ENCODE measurements around the gene IFIT2.
"Not testable (repeated sequence)": the region's sequence is repeated elsewhere in the genome, so short reads cannot be mapped to it uniquely, and the experiment has no call there.

Gene IFIT2

DNA sequence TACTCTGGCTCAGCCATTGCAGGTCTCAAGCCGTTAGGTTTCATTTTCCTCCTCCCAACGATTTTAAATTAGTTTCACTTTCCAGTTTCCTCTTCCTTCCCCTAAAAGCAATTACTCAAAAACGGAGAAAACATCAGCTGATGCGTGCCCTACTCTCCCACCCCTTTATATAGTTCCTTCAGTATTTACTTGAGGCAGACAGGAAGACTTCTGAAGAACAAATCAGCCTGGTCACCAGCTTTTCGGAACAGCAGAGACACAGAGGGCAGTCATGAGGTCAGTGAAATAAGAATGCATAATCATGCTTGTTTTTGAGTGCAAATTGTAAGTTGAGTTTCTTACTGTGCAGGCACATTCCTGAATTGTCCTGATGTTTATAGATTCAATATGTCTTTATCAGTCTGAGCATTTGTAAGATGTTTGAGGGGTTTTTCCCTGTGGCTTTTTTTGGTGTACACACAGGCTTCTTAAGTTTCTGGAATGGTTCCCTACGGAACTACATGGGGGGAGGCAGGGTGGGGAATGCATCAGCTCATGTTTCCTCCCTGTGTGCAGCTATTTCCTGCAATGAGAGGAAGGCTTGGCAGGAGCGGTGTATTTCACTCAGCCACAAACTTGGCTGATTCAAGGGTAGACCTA lies 26.1 kb downstream of the IFIT2 start, which contains the start of gene IFIT3:
TSS of gene IFIT3 (plus strand) at position 195 of the 639 bp plus-strand sequence. CDS start at position 272, 77 bp downstream.
- Histone ChIP-seq H4K20me1 (no peaks in the 10 kb centered on the region; a peak in 1 of 22 replicates), H3K4me2 (peak within 1 kb of the TSS; percentile 84 to 98 (median 93)), H3K9me3 (replicated peaks in 1 of 11) (peaks cover 3 to 19% (median 14%) of the 10 kb centered on the region in 11 experiments; a peak in 15 of 22 replicates), H3K4me1 (peaks cover 55 to 65% (median 58%) of the 10 kb centered on the region in 10 experiments), H3K36me3 (no peaks in the 10 kb centered on the region), H3K27me3 (no peaks in the 10 kb centered on the region), H3K9ac (peak within 1 kb of the TSS; percentile 61 to 81 (median 73)), H3K27ac (peak within 1 kb of the TSS; percentile 36 to 91 (median 85); a peak in 21 of 22 replicates), H3K4me3 (peak within 1 kb of the TSS; percentile 47 to 67 (median 56))
- TF ChIP-seq Cebpa-rat (IDR thresholded peaks at IDR 0.05), result no peak; a peak in 1 of 22 replicates

DNA sequence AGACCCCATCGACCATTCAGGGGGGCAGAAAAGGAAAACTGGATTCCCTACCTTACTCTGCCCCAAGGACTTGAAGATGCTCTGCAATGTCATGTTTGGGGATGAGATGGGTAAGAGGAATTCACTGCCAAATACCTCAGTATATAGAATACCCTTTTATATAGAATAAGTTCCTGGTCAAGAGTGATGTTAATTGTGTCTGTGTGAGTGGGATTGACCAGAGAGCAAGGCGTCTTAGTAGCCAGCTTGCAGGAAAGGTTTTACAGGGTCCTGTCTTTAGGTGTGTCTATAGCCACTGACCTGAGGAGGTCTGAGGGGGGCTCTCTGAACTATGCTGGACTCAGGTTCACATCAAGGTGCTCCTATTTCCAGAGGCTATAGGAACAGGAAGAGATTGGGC lies 27.3 kb downstream of the IFIT2 start:
- Histone ChIP-seq H3K27ac (peak overlapping the region in 9 of 11 experiments; percentile 18 to 91 (median 85); a peak in 17 of 22 replicates), H3K9me3 (replicated peaks in 1 of 11) (peaks cover under 1 to 12% (median 7%) of the 10 kb centered on the region in 11 experiments; a peak in 12 of 22 replicates), H3K4me3 (peak overlapping the region in 9 of 10 experiments; percentile 47 to 67 (median 55); a peak in 17 of 20 replicates), H3K27me3 (no peaks in the 10 kb centered on the region), H4K20me1 (peaks cover 0 to 4% (median 0%) of the 10 kb centered on the region in 11 experiments; a peak in 2 of 22 replicates), H3K4me1 (peaks cover 67 to 78% (median 70%) of the 10 kb centered on the region in 10 experiments), H3K36me3 (no peaks in the 10 kb centered on the region), H3K9ac (peak overlapping the region in 9 of 11 experiments; percentile 16 to 81 (median 73); a peak in 9 of 22 replicates), H3K4me2 (peak overlapping the region; percentile 84 to 98 (median 93))
- TF ChIP-seq Cebpa-rat (IDR thresholded peaks at IDR 0.05), result no peak

DNA sequence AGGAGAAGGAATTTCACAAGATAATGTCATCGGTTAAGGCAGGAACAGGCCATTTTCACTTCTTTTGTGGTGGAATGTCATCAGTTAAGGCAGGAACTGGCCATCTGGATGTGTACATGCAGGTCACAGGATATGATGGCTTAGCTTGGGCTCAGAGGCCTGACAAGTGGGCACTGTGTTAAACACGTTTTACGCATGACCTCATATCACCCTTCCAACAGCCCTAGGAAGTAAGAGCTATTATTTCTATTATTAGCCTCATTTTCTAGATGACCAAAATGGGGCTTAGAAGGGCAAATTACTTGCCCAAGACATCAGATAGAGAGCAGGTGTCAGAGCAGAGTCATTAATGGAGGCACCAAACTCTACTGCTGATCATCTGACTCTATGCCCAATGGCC lies 28.2 kb downstream of the IFIT2 start:
- H3K9ac ChIP-seq; H3K36me3 ChIP-seq; H3K9me3 ChIP-seq (replicated peaks in 1 of 11); H4K20me1 ChIP-seq; H3K27me3 ChIP-seq: not testable (repeated sequence)
- peak overlapping the region in 8 of 11 experiments; percentile 1 to 91 (median 78); a peak in 10 of 22 replicates for H3K27ac ChIP-seq
- peak overlapping the region; percentile 84 to 98 (median 93) for H3K4me2 ChIP-seq
- H3K4me3 ChIP-seq, result peak overlapping the region in 1 of 10 experiments; percentile 53; a peak in 1 of 20 replicates
- H3K4me1 ChIP-seq, result peaks cover 74 to 86% (median 79%) of the 10 kb centered on the region in 10 experiments

DNA sequence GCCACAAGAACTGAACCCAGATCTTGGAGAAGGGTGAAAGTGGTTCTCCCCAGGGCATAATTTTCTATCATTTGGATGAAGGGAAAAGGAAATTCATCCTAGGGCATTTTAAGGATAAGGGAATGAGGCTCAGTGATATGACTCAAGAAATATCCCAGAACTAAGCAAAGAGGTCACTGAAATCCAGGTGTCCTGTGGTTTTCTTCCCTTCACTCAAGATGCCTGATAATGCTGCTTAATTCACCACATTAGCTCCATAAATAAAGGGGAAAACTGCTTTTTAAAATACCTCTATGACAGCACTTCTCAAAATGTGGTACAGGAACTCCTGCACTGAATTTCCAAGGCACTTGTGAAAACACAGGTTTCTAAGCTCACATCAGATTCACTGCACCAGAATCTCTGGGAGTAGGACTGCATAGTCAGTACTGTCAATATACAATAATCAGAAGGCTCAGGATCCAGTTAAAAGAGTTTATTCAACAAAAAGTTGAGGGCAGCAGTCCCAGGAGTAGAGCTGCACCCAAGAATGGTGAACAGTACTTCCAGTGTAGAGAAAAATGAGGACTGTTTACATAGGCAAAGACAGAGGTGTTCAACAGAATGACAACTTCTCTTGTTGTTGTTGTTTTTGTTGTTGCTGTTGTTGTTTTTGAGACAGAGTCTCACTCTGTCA lies 28.8 kb downstream of the IFIT2 start:
- Histone ChIP-seq H3K9ac (no peak overlapping the region), H3K4me2 (peak overlapping the region; percentile 84 to 98 (median 93)), H4K20me1 (peaks cover 0 to 4% (median 0%) of the 10 kb centered on the region in 11 experiments; a peak in 2 of 22 replicates), H3K27me3 (no peaks in the 10 kb centered on the region), H3K4me1 (peaks cover 74 to 88% (median 82%) of the 10 kb centered on the region in 10 experiments), H3K9me3 (replicated peaks in 1 of 11) (no peaks in the 10 kb centered on the region; a peak in 1 of 22 replicates), H3K4me3 (peak overlapping the region in 1 of 10 experiments; percentile 53; a peak in 1 of 20 replicates), H3K36me3 (peaks cover 0 to 3% (median 0%) of the 10 kb centered on the region in 11 experiments; a peak in 1 of 22 replicates), H3K27ac (peak overlapping the region in 8 of 11 experiments; percentile 74 to 91 (median 80); a peak in 11 of 22 replicates)
- TF ChIP-seq Cebpa-rat (IDR thresholded peaks at IDR 0.05), result no peak

DNA sequence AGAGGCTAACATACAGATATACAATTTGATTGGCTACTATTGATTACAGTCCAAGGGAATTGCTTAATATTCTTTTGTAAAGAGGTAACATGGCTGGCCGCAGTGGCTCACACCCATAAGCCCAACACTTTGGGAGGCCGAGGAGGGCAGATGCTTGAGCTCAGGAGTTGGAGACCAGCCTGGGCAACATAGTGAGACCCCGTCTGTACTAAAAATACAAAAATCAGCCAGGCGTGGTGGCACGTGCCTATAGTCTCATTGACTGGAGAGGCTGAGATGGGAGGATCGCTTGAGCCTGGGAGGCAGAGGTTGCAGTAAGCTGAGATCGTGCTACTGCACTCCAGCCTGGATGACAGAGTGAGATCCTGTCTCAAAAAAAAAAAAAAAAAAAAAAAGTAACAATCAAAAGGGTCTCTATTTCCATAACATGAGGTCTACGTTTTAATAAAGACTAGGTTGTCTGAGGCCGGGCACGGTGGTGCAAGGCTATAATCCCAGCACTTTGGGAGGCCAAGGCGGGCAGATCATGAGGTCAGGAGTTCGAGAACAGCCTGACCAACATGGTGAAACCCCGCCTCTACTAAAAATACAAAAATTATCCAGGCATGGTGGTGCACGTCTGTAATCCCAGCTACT lies 29.8 kb downstream of the IFIT2 start:
- peak overlapping the region in 10 of 11 experiments; percentile 29 to 91 (median 78); a peak in 18 of 22 replicates for H3K27ac ChIP-seq
- H3K27me3 ChIP-seq; H3K9me3 ChIP-seq (replicated peaks in 1 of 11); H4K20me1 ChIP-seq; H3K36me3 ChIP-seq: not testable (repeated sequence)
- peak overlapping the region in 10 of 11 experiments; percentile 60 to 78 (median 72); a peak in 14 of 22 replicates for H3K9ac ChIP-seq
- peak overlapping the region; percentile 84 to 98 (median 93) for H3K4me2 ChIP-seq
- peaks cover 74 to 93% (median 83%) of the 10 kb centered on the region in 10 experiments for H3K4me1 ChIP-seq
- H3K4me3 ChIP-seq, result peak overlapping the region; percentile 49 to 68 (median 60); a peak in 19 of 20 replicates

DNA sequence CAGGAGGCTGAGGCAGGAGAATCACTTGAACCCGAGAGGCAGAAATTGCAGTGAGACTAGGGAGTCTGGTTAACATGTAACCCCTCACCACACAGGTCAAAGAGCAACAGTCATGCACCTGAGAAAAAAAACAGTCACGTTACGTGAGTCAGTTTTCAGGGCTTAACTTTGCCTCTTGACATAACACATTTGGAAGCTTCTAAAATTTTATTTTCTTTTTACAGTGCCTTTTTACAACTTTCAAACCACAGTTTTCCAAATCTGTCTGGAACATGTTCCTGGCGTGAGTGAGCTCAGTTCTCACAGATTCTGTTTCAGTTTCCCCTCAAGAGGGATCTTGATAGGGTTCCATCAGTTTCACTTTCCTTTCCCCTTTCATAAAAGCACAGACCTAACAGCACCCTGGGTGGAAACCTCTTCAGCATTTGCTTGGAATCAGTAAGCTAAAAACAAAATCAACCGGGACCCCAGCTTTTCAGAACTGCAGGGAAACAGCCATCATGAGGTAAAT lies 30.3 kb downstream of the IFIT2 start:
- Histone ChIP-seq H3K4me2 (peak overlapping the region; percentile 84 to 98 (median 93)), H3K9ac (peak overlapping the region; percentile 60 to 78 (median 72); a peak in 20 of 22 replicates), H3K27me3 (no peaks in the 10 kb centered on the region), H3K9me3 (replicated peaks in 1 of 11) (0 out of 22 replicates have a peak, but pooled peaks cover 0 to under 1% (median 0%) of the 10 kb centered on the region in 11 experiments), H3K36me3 (peaks cover 0 to 12% (median 4%) of the 10 kb centered on the region in 11 experiments; a peak in 11 of 22 replicates), H3K4me1 (peaks cover 68 to 93% (median 78%) of the 10 kb centered on the region in 10 experiments), H3K27ac (peak overlapping the region; percentile 29 to 91 (median 78); a peak in 20 of 22 replicates), H4K20me1 (peaks cover 0 to 4% (median 0%) of the 10 kb centered on the region in 11 experiments; a peak in 2 of 22 replicates), H3K4me3 (peak overlapping the region; percentile 49 to 68 (median 60))
- no peak for TF ChIP-seq Cebpa-rat (IDR thresholded peaks at IDR 0.05)

DNA sequence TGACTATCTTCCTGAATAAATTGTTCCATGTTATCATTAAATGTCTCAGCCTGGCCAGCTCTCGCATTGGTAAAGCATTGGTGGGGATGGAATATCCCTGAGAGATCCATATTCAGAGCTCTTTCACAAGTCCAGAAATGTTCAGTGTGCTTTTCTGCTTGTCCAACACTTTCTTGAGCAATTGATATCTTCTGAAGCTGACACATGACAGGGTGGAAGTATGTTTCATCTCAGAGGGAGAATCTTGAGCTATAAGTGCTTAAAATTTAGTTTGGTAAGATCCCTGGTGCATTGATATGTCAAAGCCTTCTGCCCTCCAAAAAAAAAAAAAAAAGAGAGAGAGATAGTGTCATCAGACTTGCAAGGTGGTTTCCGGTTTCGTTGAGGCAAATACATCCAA lies 33.4 kb downstream of the IFIT2 start:
- Histone ChIP-seq H3K4me1 (peaks cover 43 to 75% (median 51%) of the 10 kb centered on the region in 10 experiments), H3K9me3 (replicated peaks in 1 of 11) (peaks cover 0 to 19% (median 4%) of the 10 kb centered on the region in 11 experiments; a peak in 10 of 22 replicates), H3K36me3 (peaks cover 30 to 42% (median 34%) of the 10 kb centered on the region in 11 experiments), H3K27ac (no peak overlapping the region; a peak in 1 of 22 replicates), H4K20me1 (peaks cover 0 to 4% (median 0%) of the 10 kb centered on the region in 11 experiments; a peak in 2 of 22 replicates), H3K4me2 (peak overlapping the region in 8 of 11 experiments; percentile 1 to 98 (median 94); a peak in 10 of 22 replicates), H3K27me3 (no peaks in the 10 kb centered on the region), H3K4me3 (no peak overlapping the region), H3K9ac (no peak overlapping the region)
- TF ChIP-seq Cebpa-rat (IDR thresholded peaks at IDR 0.05), result no peak

DNA sequence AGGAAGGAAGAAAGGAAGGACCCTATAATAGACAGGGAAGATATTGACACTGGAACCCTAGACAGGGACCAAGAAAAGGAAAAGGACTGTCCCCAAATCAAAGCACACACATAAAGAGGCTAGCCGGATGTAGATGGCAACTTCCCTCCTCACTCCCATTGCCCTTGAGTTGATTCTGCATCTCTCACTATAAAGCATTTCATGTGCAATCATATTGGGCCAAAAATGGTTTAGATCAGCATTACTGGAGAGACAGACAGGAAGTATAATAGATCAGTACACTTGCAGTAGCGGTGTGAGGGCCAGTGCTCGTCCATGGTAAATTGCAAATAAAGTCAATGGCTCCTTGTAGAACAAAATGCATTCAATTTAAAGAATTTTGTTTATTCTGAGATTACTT lies 34.4 kb downstream of the IFIT2 start:
- Histone ChIP-seq H3K4me1 (peaks cover 33 to 65% (median 41%) of the 10 kb centered on the region in 10 experiments), H3K9me3 (replicated peaks in 1 of 11) (peaks cover 0 to 19% (median 4%) of the 10 kb centered on the region in 11 experiments; a peak in 10 of 22 replicates), H3K4me2 (peak overlapping the region in 3 of 11 experiments; percentile 43 to 98 (median 47); a peak in 4 of 22 replicates), H4K20me1 (peaks cover 0 to 4% (median 0%) of the 10 kb centered on the region in 11 experiments; a peak in 2 of 22 replicates), H3K27ac (no peak overlapping the region), H3K36me3 (peaks cover 30 to 50% (median 40%) of the 10 kb centered on the region in 11 experiments), H3K27me3 (no peaks in the 10 kb centered on the region), H3K4me3 (no peak overlapping the region), H3K9ac (no peak overlapping the region)
- TF ChIP-seq Cebpa-rat (IDR thresholded peaks at IDR 0.05), result no peak
